Hematopoietic multipotent progenitor cell treated with erythropoietin and hydrocortisone succinate and interleukin-3 and kit ligand, for 17 days (in vitro differentiated cells): ENCODE results near the gene LCNL1.

ENCODE experiments used
- DNase-seq: peaks from one replicate; pipeline ENCODE4 v3.0.0-alpha.2; 2015; ENCODE audit warnings: low spot score

Gene LCNL1

GRCh38 chr9:136947028-136947891, 35.5 kb upstream of the LCNL1 start:
- DNase-seq, result no peak

GRCh38 chr9:136947955-136948510, 34.8 kb upstream of the LCNL1 start:
- no peak for DNase-seq

- no peak for DNase-seq
Observed at GRCh38 chr9:136949239-136949816, 33.5 kb upstream of the LCNL1 start.

DNA sequence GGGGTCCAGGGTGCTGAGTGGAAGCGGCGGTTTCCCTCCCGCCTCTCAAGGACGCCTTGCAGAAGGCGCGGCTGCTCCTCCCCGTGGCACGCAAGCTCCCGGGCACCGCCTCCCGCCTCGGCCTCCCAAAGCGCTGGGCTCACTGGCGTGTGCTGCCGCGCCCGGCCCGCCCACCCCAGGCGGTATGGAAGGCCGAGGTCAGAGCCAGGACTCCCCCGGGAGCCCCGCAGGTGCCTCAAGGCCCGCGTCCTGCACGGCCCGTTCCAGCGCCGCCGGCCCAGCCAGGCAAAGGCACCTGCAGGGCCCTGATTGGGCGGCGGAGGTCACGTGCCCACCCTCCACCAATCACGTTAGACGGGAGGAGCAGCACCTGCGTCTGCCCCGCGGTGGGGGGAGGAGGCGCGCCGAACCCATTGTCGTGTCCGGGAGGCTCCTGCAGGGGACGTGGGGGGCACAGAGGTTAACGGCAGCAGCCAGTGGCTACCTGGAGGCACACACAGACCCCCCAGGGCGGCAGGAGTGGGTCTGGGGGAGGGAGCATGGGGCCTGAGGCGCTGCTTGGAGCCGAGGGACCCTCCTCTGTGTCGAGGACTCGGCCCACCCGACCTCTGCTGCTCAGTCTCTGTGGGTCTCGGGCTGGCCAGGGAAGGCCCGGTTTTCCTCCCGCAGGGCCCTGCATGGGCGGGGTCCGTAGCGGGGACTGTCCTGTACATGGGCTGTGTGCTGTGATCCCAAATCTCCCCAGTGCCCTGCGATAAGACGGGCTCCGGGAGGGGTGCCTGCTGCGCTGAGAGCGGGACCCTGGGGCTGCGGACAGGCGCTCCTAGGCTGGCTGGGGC, 32.8 kb upstream of the LCNL1 start:
- DNase-seq, result peak; percentile 96

DNA sequence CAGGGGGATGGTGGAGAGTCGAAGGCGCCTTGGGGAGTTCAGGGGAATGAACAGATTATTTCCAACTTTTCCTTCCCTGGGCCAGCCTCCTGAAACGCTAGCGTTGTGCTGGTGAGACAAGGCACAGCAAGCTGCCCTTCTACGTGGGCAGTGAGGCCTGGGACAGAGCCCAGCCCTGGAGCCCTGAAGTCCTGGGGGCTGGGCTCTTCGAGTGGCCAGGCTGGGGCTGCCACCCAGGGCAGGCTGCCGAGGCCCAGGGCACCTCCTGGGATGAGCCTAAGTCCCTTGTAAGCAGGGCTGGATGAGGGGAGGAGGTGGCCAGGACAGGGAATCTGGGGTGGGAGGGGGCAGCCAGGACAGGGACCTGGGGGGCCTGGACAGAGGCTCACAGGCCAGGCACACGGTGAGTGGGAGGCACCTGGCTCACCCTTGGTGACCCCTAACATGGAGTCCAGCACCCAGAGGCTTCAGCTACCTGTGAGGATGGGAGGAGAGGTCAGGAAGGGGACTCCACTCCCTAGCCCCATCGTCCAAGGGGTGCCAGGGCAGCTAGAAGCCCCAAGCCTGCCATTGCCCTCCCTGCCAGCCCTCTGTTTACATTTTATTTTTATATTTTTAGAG, 32.0 kb upstream of the LCNL1 start:
- DNase-seq, result no peak

DNA sequence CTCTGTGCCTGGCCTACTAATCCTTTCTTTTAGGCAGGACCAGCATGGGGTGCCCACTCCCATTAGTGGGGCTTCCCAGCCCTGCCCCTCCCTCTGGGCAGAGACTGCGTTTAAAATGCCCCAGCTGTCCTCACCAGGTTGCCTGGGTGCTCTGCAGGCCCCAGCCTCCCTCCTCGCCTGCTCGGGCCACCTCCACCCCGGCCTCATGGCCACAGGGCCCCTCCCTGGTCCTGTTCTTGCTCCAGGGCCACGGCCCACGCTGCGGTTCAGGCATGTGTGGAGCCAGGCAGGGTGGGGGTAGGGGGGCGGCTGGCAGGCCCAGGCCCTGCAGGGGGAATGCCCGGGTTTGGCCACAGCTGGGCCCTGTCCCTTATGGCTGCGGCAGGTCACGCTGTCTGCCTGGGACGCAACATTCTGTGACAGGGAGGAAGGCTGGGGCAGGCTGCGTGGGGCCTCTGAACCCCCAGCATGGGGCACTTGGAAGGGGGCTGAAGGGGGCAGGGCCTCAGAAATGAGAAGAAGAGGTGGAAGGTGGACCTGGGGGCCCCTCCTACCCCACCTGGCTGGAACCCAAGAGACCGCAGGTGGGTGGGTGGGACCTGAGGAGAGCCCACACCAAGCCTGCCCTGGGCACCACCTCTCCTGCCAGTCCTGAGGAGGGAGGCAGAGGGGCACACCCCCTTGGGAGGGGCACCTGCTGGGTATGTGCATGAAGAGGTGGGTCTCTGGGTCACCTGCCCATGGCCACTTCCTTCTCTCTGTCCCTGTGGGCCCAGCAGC, 31.1 kb upstream of the LCNL1 start, which contains the start of gene LCN12:
Gene LCN12 (plus strand): TSS at position 733 of the 780 bp plus-strand sequence. CDS start 55 bp downstream, outside the sequence.
- DNase-seq, result no peak

DNA sequence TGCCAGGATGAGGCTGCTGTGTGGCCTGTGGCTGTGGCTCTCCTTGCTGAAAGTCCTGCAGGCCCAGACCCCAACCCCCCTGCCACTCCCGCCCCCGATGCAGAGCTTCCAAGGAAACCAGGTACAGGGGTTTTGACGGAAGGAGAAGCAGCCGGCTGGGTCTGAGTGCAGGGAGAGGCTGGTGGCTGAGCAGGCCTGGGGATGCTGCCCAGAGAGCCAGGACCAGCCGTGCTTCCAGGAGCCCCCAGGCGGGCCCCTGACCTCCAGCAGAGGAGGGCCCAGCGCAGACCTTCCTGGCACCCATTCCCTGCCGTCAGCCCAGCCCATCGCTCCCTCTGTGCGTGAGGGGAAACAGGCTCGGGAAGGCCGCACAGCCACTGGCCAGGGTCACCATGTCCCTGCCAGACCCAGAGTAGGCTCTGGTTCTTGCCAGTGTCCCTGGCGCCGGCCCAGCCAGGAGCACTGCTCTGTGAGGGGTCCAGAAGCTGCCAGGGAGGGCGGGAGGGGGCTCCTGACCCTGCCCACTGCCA, 30.4 kb upstream of the LCNL1 start:
- no peak for DNase-seq

DNA sequence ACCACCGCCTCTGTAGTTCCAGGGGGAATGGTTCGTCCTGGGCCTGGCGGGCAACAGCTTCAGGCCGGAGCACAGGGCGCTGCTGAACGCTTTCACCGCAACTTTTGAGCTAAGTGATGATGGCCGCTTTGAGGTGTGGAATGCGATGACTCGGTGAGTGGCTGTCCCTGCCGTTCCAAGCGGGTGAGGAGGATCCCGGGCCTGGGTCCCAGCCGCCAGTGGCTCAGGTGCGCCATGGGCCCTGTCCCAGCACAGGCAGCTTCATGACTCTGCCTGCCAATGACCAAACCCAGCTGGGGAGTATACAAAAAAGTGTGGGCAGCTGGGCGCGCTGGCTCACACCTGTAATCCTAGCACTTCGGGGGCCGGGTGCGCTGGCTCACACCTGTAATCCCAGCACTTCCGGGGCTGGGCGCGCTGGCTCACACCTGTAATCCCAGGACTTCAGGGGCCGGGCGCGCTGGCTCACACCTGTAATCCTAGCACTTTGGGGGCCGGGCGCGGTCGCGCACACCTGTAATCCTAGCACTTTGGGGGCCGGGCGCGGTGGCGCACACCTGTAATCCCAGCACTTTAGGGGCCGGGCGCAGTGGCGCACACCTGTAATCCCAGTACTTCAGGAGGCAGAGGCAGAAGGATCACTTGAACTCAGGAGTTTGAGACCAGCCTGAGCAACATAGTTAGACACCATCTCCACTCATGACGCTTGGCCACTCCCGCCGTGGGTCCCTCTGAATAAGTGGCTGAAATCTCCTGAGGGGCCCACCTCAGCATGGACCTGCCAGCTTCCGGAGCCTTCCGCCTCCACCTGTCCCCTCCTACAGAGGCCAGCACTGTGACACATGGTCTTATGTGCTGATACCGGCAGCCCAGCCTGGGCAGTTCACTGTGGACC, 29.7 kb upstream of the LCNL1 start:
- DNase-seq, result no peak

DNA sequence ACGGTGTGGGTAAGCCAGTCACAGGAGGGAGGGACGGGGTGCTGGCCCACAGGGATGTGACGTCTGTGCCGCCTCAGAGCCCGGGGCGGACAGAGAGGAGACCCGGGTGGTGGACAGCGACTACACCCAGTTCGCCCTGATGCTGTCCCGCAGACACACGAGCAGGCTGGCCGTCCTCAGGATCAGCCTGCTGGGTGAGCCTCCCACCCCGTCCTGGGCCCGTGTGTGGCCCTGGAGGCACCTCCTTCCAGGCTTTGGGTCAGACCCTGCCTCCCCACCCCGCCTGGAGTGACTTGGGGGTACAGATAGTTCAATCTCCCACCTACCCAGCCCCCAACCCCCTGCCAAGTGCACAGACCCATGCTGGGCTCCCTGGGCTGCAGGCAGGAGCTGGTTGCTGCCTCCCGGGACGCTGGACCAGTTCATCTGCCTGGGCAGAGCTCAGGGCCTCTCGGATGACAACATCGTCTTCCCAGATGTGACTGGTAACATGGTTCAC, 29.0 kb upstream of the LCNL1 start:
- DNase-seq, result no peak

- no peak for DNase-seq
Observed at GRCh38 chr9:136954270-136955083, 28.3 kb upstream of the LCNL1 start.

DNA sequence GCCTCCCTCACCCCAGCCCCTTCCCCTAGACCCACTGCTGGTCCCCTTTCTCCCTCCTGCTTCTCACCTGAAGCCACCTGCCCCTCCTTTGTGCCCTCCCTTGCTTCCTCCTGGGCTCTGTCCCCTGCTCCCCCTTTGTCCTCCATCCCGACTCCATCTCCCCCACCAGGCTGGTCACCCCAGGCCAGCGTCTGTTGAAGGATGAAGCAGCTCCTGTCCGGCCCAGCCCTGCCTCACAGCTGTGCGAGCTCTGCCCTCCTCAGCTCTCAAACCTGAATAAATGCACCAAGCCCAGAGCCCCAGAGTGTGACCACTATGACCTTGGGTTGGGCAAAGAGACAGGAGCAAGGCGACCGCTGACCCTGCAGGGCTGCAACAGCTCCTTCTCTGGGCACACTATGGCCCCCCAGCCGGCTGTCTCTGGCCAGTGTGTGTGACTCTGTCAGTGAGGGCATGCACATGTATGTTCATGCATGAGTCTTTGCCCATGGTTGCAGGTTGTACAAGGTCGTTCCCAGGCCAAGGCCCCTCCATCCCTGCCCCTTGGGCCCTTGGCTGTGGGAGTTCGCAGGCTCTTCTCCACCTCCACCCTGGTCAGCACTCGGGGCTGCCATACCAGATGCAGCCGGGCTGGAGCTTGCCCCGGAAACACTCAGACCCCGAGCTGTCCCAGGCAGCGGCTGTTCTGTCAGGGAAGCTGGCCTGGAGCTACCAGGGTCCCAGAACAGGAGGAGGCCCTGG, 27.4 kb upstream of the LCNL1 start:
- DNase-seq, result no peak

DNA sequence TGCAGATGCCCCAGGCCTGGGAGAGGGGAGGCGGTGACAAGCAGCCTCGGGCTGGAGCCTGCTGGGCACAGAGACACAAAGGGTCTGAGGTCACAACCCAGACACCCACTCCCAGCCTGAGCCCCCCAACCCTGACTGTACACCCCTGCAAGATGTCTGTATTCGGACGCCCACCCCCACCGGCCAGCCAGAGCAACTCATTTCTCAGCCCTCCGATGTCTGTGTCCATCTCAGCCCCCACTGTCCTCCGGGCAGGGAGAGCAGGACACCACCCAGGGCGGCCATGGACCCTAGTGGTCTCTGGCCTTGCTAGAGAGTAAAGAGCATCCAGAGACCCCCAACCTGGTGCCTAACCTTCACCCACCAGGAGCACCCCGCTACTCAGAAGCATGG, 26.9 kb upstream of the LCNL1 start:
- no peak for DNase-seq

- no peak for DNase-seq
Observed at GRCh38 chr9:136956604-136957003, 26.2 kb upstream of the LCNL1 start.

- DNase-seq, result no peak
Observed at GRCh38 chr9:136957461-136957860, 25.3 kb upstream of the LCNL1 start.

GRCh38 chr9:136957901-136958300, 24.9 kb upstream of the LCNL1 start:
- DNase-seq, result no peak

- DNase-seq, result no peak
Observed at GRCh38 chr9:136958473-136958872, 24.3 kb upstream of the LCNL1 start.

- DNase-seq, result no peak
Observed at GRCh38 chr9:136958898-136959850, 23.6 kb upstream of the LCNL1 start.
